Tibial nerve (tissue), 4 donors: ENCODE data around the gene SYNGR1. TPM values are rescaled to one million over a fixed set of nuclear protein-coding genes. Genes with fewer than 3 reads are reported as not detected.

Experiments used
- DNase-seq, 2 donors: peaks; one replicate each; pipeline ENCODE4 v3.0.0-alpha.2; 2019; ENCODE audit warnings: low spot score in 2 of 2
- H3K27ac ChIP-seq, 4 donors: fragments of 200-600 bp; sonication (generic) in 3 of 4; one replicate each; pipeline ENCODE4 v1.5.1; 2017 to 2019; ENCODE audit warnings: mild to moderate bottlenecking in 1 of 4
- H3K27me3 ChIP-seq, 2 donors: fragments of 200-600 bp; sonication (generic) in 1 of 2; one replicate each; pipeline versions ENCODE4 v1.5.1 to v1.6.0; 2017 to 2019
- H3K36me3 ChIP-seq, 3 donors: fragments of 200-600 bp; sonication (generic); one replicate each; pipeline ENCODE4 v1.5.1; 2018 to 2019
- H3K4me1 ChIP-seq, 4 donors: fragments of 200-600 bp; sonication (generic) in 3 of 4; one replicate each; pipeline ENCODE4 v1.5.1; 2017 to 2019
- H3K4me3 ChIP-seq, 4 donors: fragments of 200-600 bp; sonication (generic) in 3 of 4; one replicate each; pipeline ENCODE4 v1.5.1; 2017 to 2019; ENCODE audit warnings: mild to moderate bottlenecking in 1 of 4, moderate library complexity in 1 of 4
- H3K9me3 ChIP-seq, 4 donors: fragments of 200-600 bp; sonication (generic) in 3 of 4; one replicate each; pipeline ENCODE4 v1.5.1; 2017 to 2019
- EP300 ChIP-seq, 2 donors: sonication (generic); formaldehyde crosslinking; IDR thresholded peaks; one replicate each; pipeline ENCODE4 v1.6.1; 2017; ENCODE audit warnings: antibody characterized with exemption in 2 of 2, mild to moderate bottlenecking in 1 of 2
- POLR2A ChIP-seq, 2 donors: fragments of 450-650 bp; IDR thresholded peaks; one replicate each; pipeline ENCODE4 v1.6.1; 2017; ENCODE audit warnings: antibody characterized with exemption in 2 of 2, mild to moderate bottlenecking in 2 of 2, moderate library complexity in 2 of 2
- WGBS, 2 donors: methylation state at CpG; one replicate each; pipeline ENCODE4 v1.1.5; 2018; 5-methylcytosine and 5-hydroxymethylcytosine counted together
- total RNA-seq, 4 donors: library from RNA; depleted of rRNA; stranded (reverse); fragments of >200 nt; gene quantifications; one replicate each; pipeline ENCODE4 v1.1.0, GENCODE V29; 2016
- TF ChIP-seq, protein P1 (sequence below), 5 experiments: fragments of 200-600 bp in 3 of 5; fragments of 450-650 bp in 2 of 5; sonication (generic) in 3 of 5; IDR thresholded peaks; one replicate each; pipeline ENCODE4 v1.5.1; 2016 to 2019; ENCODE audit warnings: antibody characterized with exemption in 5 of 5, mild to moderate bottlenecking in 3 of 5, moderate library complexity in 2 of 5

The SYNGR1 gene
- total RNA-seq, 4 donors from 2014 or later: 21.1 to 32.8 (median 25.5) TPM

DNA sequence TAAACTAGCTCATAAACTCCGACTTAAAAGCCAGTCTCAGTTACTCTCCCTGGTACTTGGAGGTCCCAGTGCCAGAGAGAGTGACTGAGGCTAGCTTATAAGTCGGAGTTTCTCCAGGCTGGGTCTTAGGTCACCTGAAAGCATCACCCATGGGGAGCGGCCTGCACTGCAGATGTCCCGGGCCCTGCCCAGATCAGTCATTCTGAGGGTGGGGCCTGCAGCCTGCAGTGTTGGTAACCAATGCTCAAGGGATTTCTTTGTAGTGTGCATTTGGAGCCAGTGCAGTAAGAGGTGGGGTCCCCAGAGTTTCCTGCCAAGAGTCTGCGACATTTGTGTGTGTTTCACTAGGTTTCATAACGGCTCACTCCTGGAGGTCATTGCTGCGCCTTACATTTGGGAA, 64.6 kb downstream of the SYNGR1 start:
- TF ChIP-seq, protein P1, sequence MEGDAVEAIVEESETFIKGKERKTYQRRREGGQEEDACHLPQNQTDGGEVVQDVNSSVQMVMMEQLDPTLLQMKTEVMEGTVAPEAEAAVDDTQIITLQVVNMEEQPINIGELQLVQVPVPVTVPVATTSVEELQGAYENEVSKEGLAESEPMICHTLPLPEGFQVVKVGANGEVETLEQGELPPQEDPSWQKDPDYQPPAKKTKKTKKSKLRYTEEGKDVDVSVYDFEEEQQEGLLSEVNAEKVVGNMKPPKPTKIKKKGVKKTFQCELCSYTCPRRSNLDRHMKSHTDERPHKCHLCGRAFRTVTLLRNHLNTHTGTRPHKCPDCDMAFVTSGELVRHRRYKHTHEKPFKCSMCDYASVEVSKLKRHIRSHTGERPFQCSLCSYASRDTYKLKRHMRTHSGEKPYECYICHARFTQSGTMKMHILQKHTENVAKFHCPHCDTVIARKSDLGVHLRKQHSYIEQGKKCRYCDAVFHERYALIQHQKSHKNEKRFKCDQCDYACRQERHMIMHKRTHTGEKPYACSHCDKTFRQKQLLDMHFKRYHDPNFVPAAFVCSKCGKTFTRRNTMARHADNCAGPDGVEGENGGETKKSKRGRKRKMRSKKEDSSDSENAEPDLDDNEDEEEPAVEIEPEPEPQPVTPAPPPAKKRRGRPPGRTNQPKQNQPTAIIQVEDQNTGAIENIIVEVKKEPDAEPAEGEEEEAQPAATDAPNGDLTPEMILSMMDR (IDR thresholded peaks at IDR 0.05): no peak
- TF ChIP-seq EP300 (IDR thresholded peaks at IDR 0.05) (no peak), POLR2A (IDR thresholded peaks at IDR 0.05) (no peak)
- Histone ChIP-seq H3K27ac (peak overlapping the region in 1 of 4 donors; percentile 11), H3K4me1 (peaks cover 0 to 61% (median 30%) of the 10 kb centered on the region in 4 donors), H3K9me3 (no peaks in the 10 kb centered on the region), H3K36me3 (peaks cover 0 to 47% (median 12%) of the 10 kb centered on the region in 3 donors), H3K27me3 (no peaks in the 10 kb centered on the region), H3K4me3 (no peak overlapping the region)
- WGBS, 2 donors: 56 to 70% methylated on average over 7 of the region's 7 CpGs
- no peak for DNase-seq

DNA sequence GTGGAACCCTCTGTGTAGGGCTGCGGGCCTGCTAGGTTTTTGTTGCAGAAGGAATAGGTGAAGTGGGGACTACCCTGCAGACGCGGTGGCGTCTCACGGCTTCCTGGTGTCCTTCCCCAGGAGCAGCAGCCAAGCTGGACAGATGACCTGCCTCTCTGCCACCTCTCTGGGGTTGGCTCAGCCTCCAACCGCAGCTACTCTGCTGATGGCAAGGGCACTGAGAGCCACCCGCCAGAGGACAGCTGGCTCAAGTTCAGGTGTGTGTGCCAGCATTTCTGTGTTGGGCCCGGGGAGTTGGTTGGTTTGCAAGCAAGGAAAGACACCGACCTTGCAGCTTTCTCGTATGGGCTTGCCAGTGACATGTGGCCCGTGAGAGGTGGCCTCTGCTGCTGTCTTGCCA, 65.1 kb downstream of the SYNGR1 start:
- no peak overlapping the region for H3K4me3 ChIP-seq
- TF ChIP-seq EP300 (IDR thresholded peaks at IDR 0.05) (no peak), POLR2A (IDR thresholded peaks at IDR 0.05) (no peak)
- TF ChIP-seq, protein P1 (IDR thresholded peaks at IDR 0.05): no peak
- H3K9me3 ChIP-seq: no peaks in the 10 kb centered on the region
- H3K27me3 ChIP-seq: no peaks in the 10 kb centered on the region
- WGBS, 2 donors: 77 to 86% methylated on average over 11 of the region's 11 CpGs
- no peak for DNase-seq
- H3K27ac ChIP-seq: no peak overlapping the region
- peaks cover 0 to 56% (median 30%) of the 10 kb centered on the region in 4 donors for H3K4me1 ChIP-seq
- H3K36me3 ChIP-seq: peaks cover 0 to 52% (median 17%) of the 10 kb centered on the region in 3 donors

DNA sequence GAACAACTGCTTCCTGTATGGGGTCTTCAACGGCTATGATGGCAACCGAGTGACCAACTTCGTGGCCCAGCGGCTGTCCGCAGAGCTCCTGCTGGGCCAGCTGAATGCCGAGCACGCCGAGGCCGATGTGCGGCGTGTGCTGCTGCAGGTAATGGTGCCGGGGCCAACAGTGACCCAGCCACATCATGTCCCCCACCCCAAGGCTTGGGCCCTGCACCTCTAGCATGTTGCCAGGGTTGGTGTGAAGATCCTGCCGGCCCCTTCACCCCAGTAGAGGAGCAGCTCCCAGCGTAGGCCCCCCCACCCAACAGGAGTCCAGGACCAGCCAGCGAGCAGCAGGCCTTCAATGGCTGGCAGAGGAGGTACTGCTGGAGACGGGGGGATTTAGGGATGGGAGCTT, 65.7 kb downstream of the SYNGR1 start:
- 93 to 95% methylated on average over 13 to 16 of the region's 16 CpGs for whole genome bisulfite sequencing, 2 donors
- H3K4me3 ChIP-seq: no peak overlapping the region
- H3K36me3 ChIP-seq: peaks cover 4 to 58% (median 21%) of the 10 kb centered on the region in 3 donors

DNA sequence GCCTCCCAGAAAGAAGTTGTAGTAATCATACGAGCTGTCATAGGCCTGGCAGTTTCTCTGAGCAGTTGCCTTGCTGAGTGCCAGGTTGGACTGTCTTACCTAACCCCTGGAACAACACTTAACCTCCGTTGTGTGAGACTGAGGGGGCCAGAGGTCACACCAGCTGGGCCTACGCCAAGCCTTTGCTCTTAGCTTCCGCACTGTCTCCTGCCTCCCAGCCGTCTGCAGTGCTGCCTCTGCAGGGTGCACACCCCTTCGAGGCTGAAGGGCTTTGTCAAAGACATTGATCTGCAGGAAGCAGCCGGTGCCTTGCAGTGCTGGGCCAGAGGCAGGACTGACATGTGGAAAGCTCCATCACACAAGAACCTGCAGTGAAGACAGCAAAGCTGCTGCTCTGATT, 66.5 kb downstream of the SYNGR1 start:
- Histone ChIP-seq H3K9me3 (no peaks in the 10 kb centered on the region), H3K36me3 (peaks cover 4 to 66% (median 21%) of the 10 kb centered on the region in 3 donors), H3K4me1 (peaks cover 0 to 41% (median 25%) of the 10 kb centered on the region in 4 donors), H3K27me3 (no peaks in the 10 kb centered on the region), H3K27ac (peak overlapping the region in 1 of 4 donors; percentile 5), H3K4me3 (no peak overlapping the region)
- WGBS, 2 donors: 42 to 54% methylated on average over 6 to 7 of the region's 7 CpGs
- TF ChIP-seq EP300 (IDR thresholded peaks at IDR 0.05) (no peak), POLR2A (IDR thresholded peaks at IDR 0.05) (no peak)
- TF ChIP-seq, protein P1 (IDR thresholded peaks at IDR 0.05): no peak
- no peak for DNase-seq

More for the DNA sequence above, 65.7 kb downstream of the SYNGR1 start:
- TF ChIP-seq POLR2A (IDR thresholded peaks at IDR 0.05): no peak
- TF ChIP-seq EP300 (IDR thresholded peaks at IDR 0.05): no peak
- TF ChIP-seq, protein P1 (IDR thresholded peaks at IDR 0.05): no peak
- Histone ChIP-seq H3K9me3 (no peaks in the 10 kb centered on the region), H3K27ac (peak overlapping the region in 1 of 4 donors; percentile 5), H3K27me3 (no peaks in the 10 kb centered on the region), H3K4me1 (peaks cover 0 to 49% (median 26%) of the 10 kb centered on the region in 4 donors)
- DNase-seq: no peak

DNA sequence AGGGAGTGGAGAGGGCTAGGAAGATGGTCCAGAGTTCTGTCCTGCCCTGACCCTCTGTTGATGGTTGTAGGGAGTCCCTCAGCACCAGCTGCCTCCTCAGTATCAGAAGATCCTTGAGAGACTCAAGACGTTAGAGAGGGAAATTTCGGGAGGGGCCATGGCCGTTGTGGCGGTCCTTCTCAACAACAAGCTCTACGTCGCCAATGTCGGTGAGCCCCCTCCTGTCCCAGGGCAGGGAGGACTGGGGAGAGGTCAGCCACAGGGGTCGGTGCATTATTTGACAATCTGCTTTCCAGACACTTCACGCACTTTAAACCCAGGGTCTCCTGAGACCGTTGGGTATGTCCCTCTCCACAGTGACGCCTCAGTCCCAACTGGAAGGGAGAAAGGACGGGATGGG, 67.8 kb downstream of the SYNGR1 start:
- Histone ChIP-seq H3K27me3 (no peaks in the 10 kb centered on the region), H3K9me3 (no peaks in the 10 kb centered on the region), H3K36me3 (peaks cover 4 to 79% (median 21%) of the 10 kb centered on the region in 3 donors), H3K4me1 (peaks cover 0 to 28% (median 16%) of the 10 kb centered on the region in 4 donors), H3K4me3 (no peak overlapping the region), H3K27ac (no peak overlapping the region)
- whole genome bisulfite sequencing, 2 donors: 87 to 88% methylated on average over 12 of the region's 12 CpGs
- no peak for DNase-seq
- TF ChIP-seq POLR2A (IDR thresholded peaks at IDR 0.05) (no peak), EP300 (IDR thresholded peaks at IDR 0.05) (no peak)
- TF ChIP-seq, protein P1 (IDR thresholded peaks at IDR 0.05): no peak
